AG10803 (cell line): Measurements from ENCODE around the gene BAIAP2L1.
A peak's percentile ranks its signal among the peaks of the same experiment; 100 is the strongest.
"Not testable (repeated sequence)": the region's sequence is repeated elsewhere in the genome, so short reads cannot be mapped to it uniquely, and the experiment has no call there.

Experiments
- DNase-seq: peaks from one replicate; pipeline ENCODE4 v3.0.0; 2010; ENCODE audit warnings: low read depth
- H3K4me3 ChIP-seq: 2 replicates; pipeline ENCODE4 v1.5.1; 2011; ENCODE audit warnings: mild to moderate bottlenecking, low read length, control low read depth
- TF ChIP-seq, protein P1 (sequence below): conservative IDR thresholded peaks from 2 replicates; pipeline ENCODE4 v1.5.1; 2011; ENCODE audit warnings: mild to moderate bottlenecking, low read length, control low read depth, inconsistent platforms

BAIAP2L1 gene

DNA sequence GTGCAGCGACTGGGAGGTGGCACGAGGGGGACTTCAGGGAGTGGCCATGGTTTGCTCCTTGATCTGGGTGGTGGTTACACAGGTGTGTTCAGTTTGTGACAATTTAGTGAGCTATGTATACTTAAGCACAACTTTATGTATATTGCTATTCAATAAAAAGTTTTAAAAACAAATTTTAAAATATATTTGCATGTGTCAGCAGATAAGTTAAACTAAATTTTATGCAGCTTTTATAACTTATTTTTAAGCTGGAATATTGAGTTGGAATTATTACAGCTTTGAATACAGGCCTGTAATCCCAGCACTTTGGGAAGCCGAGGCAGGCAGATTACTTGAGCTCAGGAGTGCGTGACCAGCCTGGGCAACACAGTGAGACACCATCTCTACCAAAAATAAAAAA lies 5.4 kb downstream of the BAIAP2L1 start:
- no peak overlapping the region for H3K4me3 ChIP-seq
- TF ChIP-seq, protein P1, sequence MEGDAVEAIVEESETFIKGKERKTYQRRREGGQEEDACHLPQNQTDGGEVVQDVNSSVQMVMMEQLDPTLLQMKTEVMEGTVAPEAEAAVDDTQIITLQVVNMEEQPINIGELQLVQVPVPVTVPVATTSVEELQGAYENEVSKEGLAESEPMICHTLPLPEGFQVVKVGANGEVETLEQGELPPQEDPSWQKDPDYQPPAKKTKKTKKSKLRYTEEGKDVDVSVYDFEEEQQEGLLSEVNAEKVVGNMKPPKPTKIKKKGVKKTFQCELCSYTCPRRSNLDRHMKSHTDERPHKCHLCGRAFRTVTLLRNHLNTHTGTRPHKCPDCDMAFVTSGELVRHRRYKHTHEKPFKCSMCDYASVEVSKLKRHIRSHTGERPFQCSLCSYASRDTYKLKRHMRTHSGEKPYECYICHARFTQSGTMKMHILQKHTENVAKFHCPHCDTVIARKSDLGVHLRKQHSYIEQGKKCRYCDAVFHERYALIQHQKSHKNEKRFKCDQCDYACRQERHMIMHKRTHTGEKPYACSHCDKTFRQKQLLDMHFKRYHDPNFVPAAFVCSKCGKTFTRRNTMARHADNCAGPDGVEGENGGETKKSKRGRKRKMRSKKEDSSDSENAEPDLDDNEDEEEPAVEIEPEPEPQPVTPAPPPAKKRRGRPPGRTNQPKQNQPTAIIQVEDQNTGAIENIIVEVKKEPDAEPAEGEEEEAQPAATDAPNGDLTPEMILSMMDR = no peak
- no peak for DNase-seq

DNA sequence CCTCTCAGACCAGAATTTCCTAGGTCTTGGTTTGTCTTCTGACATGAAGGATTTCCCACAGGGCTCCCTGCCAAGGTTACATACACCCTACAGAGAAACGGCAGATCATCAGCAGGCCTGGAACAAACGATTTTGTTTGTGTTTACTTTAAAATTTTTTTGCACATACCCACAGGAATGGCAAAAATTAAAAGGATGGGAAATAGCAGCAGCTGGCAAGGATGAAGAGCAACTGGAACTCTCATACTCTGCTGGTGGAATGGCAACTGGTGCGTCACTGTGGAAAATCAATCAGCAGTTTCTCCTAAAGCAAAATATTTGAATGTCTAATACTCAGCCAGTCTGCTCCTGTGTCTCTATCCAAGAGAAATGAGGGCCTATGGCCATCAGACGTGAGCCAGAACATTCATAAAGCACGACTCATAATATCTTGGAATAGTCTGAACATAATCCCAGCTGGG lies 6.5 kb downstream of the BAIAP2L1 start:
- TF ChIP-seq, protein P1 = no peak
- DNase-seq = peak; percentile 99
- H3K4me3 ChIP-seq = no peak overlapping the region

DNA sequence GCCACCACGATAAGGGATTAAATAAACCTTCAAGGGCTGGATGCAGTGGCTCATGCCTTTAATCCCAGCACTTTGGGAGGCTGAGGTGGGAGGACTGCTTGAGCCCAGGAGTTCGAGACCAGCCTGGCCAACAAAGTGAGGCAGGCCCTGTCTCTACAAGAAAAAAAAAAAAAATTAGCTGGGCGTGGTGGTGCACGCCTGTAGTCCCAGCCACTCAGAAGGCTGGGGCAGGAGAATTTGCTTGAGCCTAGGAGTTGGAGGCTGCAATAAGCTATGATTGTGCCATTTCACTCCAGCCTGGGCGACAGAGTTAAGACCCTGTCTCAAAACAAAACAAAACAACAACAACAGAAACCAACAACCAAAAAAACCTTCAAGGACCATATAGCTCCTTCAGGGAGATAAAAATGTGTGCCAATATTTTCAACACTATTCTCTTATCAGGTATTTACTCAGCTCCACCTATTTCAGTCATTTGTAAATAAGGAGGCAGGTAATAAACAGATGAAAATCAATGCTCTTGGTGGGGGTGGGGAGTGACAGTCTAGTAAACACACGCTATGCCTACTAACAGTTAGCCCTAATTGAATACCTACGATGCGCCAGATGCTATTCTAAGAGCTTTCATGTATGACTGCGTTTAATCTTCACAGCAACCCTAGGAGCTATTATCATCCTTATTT lies 13.2 kb downstream of the BAIAP2L1 start:
- no peak for DNase-seq
- TF ChIP-seq, protein P1 = no peak
- no peak overlapping the region for H3K4me3 ChIP-seq

DNA sequence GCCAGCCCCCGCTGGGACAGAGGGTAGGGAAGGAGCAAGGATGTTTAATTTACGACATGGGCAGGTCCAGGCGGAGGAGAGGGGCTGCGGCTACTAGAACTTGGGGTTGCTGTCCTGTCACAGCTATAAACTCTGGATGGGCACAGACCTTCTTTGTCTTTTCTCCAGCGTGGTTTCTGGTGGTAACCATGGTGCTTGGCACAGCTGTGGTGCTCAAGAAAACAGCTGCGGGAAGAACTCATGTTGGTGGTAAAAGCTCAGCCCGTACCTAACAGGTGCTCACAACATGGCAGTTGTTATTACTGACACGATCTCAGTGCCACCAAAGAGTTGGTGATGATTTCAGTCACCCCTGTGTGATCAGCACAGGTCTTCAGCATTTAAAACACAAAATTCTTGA lies 13.8 kb downstream of the BAIAP2L1 start:
- TF ChIP-seq, protein P1 = no peak
- DNase-seq = no peak
- no peak overlapping the region for H3K4me3 ChIP-seq

DNA sequence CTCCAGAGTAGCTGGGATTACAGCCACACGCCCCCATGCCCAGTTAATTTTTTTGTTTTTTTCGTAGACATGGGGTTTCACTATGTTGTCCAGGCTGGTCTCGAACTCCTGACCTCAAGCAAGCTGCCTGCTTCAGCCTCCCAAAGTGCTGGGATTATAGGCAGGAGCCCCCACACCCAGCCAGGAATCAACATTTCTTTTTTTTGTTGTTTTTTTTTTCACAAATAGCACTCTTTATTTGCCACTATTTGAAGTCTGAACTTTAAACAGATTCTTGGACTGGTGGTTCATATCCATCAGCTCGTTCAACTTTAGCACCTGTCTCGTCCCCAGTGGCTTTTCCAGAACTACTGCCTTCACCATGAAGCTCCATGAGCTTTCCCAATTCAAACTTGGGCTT lies 15.4 kb downstream of the BAIAP2L1 start:
- H3K4me3 ChIP-seq, DNase-seq: not testable (repeated sequence)

DNA sequence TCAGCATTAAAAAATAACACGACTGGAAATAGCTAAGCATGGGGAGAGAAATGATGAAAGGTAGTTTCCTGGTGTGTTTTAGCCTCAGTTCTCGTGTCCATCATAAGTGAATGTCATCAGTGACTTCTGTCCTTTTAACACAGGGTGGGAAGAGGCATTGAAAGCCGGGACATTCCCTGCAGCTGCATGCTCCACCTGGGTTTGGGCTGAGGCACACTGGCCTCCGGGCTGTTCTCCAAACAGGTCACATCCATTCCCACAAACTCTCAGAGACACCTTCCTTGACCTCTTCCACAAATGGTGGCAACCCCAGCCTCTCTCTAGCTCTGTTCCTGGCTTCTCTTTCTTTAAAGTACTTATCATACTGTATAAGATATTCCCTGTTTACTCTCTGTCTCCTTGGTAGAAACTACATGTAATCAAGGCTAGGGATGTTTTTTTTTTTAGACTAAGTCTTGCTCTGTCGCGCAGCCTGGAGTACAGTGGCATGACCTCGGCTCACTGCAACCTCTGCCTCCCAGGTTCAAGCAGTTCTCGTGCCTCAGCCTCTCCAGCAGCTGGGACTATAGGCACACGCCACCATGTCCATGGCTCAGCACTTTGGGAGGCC lies 22.6 kb downstream of the BAIAP2L1 start:
- no peak for DNase-seq

DNA sequence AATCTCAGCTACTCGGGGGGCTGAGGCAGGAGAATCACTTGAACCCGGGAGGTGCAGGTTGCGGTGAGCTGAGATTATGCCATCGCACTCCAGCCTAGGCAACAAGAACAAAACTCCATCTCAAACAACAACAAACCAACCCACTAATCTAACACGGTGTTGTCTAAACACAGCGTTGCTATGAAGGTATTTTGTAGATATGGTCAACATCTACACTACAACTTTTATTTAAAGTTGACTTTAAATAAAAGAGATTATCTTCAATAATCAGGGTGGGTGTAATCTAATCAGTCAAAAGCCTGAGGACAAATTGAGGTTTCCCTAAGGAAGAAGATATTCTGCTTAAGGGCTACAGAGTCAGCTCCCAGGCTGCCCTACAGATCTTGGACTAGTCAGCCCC lies 24.2 kb downstream of the BAIAP2L1 start:
- TF ChIP-seq, protein P1 = no peak
- no peak overlapping the region for H3K4me3 ChIP-seq
- no peak for DNase-seq

More for the DNA sequence above, 22.6 kb downstream of the BAIAP2L1 start:
- no peak overlapping the region for H3K4me3 ChIP-seq
- TF ChIP-seq, protein P1 = no peak
